SK-N-SH (cell line): Measurements from ENCODE around the gene TJP1. TPM values are rescaled to one million over a fixed set of nuclear protein-coding genes. Genes with fewer than 3 reads are reported as not detected.

ENCODE experiments used
- CTCF ChIA-PET: fragments of 300-600, 350-600 bp; formaldehyde crosslinking; extraction: SDS; loops from one replicate; lab custom pipeline; 2021; lab: Yijun Ruan, JAX
- POLR2A ChIA-PET: fragments of 350-600 bp; sonication (Branson Sonifier 250); formaldehyde crosslinking; extraction: SDS; loops from one replicate; lab custom pipeline; 2020; ENCODE audit warnings: antibody characterized with exemption, inconsistent platforms; lab: Yijun Ruan, JAX
- DNase-seq: peaks from one replicate; pipeline ENCODE4 v3.0.0; 2012
- H2AFZ ChIP-seq: fragments of 200-600 bp; sonication (generic); 2 replicates; pipeline ENCODE4 v1.8.1; 2016; ENCODE audit warnings: antibody characterized with exemption, mild to moderate bottlenecking, low read depth
- H3F3A ChIP-seq: fragments of 200-600 bp; sonication (generic); replicated peaks from 2 replicates; pipeline ENCODE3; 2016; ENCODE audit warnings: antibody characterized with exemption, mild to moderate bottlenecking; ENCODE audit not compliant: insufficient read depth
- H3K27ac ChIP-seq, 2 experiments: fragments of 200-500 bp in 1 of 2; fragments of 200-600 bp in 1 of 2; sonication (Bioruptor generic) in 1 of 2; sonication (generic), shearing (Covaris generic) in 1 of 2; 2 replicates each; pipeline versions ENCODE4 v1.5.1 to v1.6.1; 2014 to 2016; ENCODE audit warnings: low read depth in 2 of 2, inconsistent platforms in 1 of 2, low read length in 1 of 2, mild to moderate bottlenecking in 1 of 2, mixed read lengths in 1 of 2
- H3K27me3 ChIP-seq: fragments of 200-600 bp; sonication (generic), shearing (Covaris generic); 2 replicates; pipeline ENCODE4 v1.6.1; 2016; ENCODE audit warnings: mixed run types; ENCODE audit not compliant: insufficient read depth
- H3K36me3 ChIP-seq, 2 experiments: fragments of 200-500 bp in 1 of 2; fragments of 200-600 bp in 1 of 2; sonication (Bioruptor generic) in 1 of 2; sonication (generic) in 1 of 2; replicated peaks in 1 of 2; 2 replicates each; pipeline versions ENCODE3 to v1.5.1; 2014 to 2016; ENCODE audit warnings: low read length in 1 of 2, mild to moderate bottlenecking in 1 of 2; ENCODE audit not compliant: insufficient read depth in 2 of 2, control insufficient read depth in 1 of 2
- H3K4me1 ChIP-seq, 2 experiments: fragments of 200-500 bp in 1 of 2; fragments of 200-600 bp in 1 of 2; sonication (Bioruptor generic) in 1 of 2; sonication (generic), shearing (Covaris generic) in 1 of 2; 2 replicates each; pipeline versions ENCODE4 v1.5.1 to v1.6.1; 2014 to 2016; ENCODE audit warnings: low read depth in 1 of 2, low read length in 1 of 2, mixed run types in 1 of 2; ENCODE audit not compliant: insufficient read depth in 2 of 2, control insufficient read depth in 1 of 2
- H3K4me2 ChIP-seq: fragments of 200-600 bp; sonication (generic), shearing (Covaris generic); 2 replicates; pipeline ENCODE4 v1.6.1; 2017; ENCODE audit warnings: mixed run types
- H3K4me3 ChIP-seq, 2 experiments: fragments of 200-500 bp in 1 of 2; fragments of 200-600 bp in 1 of 2; sonication (Bioruptor generic) in 1 of 2; sonication (generic), shearing (Covaris generic) in 1 of 2; 2 replicates each; pipeline versions ENCODE4 v1.5.1 to v1.8.1; 2014 to 2016; ENCODE audit warnings: low read depth in 2 of 2, inconsistent platforms in 1 of 2, low read length in 1 of 2, mild to moderate bottlenecking in 1 of 2, mixed read lengths in 1 of 2, moderate library complexity in 1 of 2
- H3K79me2 ChIP-seq: fragments of 200-600 bp; sonication (generic); 2 replicates; pipeline ENCODE4 v1.8.1; 2017; ENCODE audit warnings: mild to moderate bottlenecking; ENCODE audit not compliant: insufficient read depth
- H3K9ac ChIP-seq: fragments of 200-600 bp; sonication (generic); 2 replicates; pipeline ENCODE4 v1.6.1; 2017; ENCODE audit warnings: mixed run types
- H3K9me2 ChIP-seq: fragments of 200-600 bp; sonication (generic); 2 replicates; pipeline ENCODE4 v1.6.1; 2017; ENCODE audit warnings: mixed run types
- H3K9me3 ChIP-seq: fragments of 200-600 bp; sonication (generic); 2 replicates; pipeline ENCODE4 v1.6.1; 2017; ENCODE audit warnings: mixed run types, mild to moderate bottlenecking, moderate library complexity
- H4K20me1 ChIP-seq: fragments of 200-600 bp; sonication (generic); 2 replicates; pipeline ENCODE4 v1.6.1; 2017; ENCODE audit warnings: mild to moderate bottlenecking, mixed run types; ENCODE audit not compliant: insufficient read depth
- EP300 ChIP-seq, 2 experiments: IDR thresholded peaks; 2 replicates each; pipeline versions ENCODE4 v1.4.0 to v1.6.1; 2012; ENCODE audit warnings: borderline replicate concordance in 1 of 2, low read depth in 1 of 2, low read length in 1 of 2
- EZH2phosphoT487 ChIP-seq: fragments of 200-600 bp; sonication (generic); IDR thresholded peaks from 2 replicates; pipeline ENCODE4 v1.6.1; 2017; ENCODE audit warnings: low read depth, mixed run types, mild to moderate bottlenecking, antibody characterized with exemption, moderate library complexity, borderline replicate concordance
- FOXM1 ChIP-seq: IDR thresholded peaks from 2 replicates; pipeline ENCODE4 v1.4.0; 2012; ENCODE audit warnings: low read depth, mild to moderate bottlenecking
- JUND ChIP-seq: IDR thresholded peaks from 2 replicates; pipeline ENCODE4 v1.4.0; 2012
- MEF2A ChIP-seq: IDR thresholded peaks from 2 replicates; pipeline ENCODE4 v1.4.0; 2012; ENCODE audit warnings: low read depth, borderline replicate concordance
- NRF1 ChIP-seq: IDR thresholded peaks from 2 replicates; pipeline ENCODE4 v1.6.1; 2012; ENCODE audit warnings: low read depth, mild to moderate bottlenecking, low read length
- PBX3 ChIP-seq: IDR thresholded peaks from 2 replicates; pipeline ENCODE4; 2012
- RAD21 ChIP-seq: IDR thresholded peaks from 2 replicates; pipeline ENCODE4 v1.6.1; 2012; ENCODE audit warnings: mild to moderate bottlenecking, low read length
- RCOR1 ChIP-seq: fragments of 150-350 bp; IDR thresholded peaks from 2 replicates; pipeline ENCODE4 v1.6.1; 2017; ENCODE audit warnings: antibody characterized with exemption, low read length
- RFX5 ChIP-seq: IDR thresholded peaks from 2 replicates; pipeline ENCODE4 v1.6.1; 2012; ENCODE audit warnings: mild to moderate bottlenecking, improper control_type of control experiment, low read length
- TCF12 ChIP-seq: IDR thresholded peaks from 2 replicates; pipeline ENCODE4 v1.4.0; 2012
- TEAD4 ChIP-seq: IDR thresholded peaks from 2 replicates; pipeline ENCODE4 v1.4.0; 2012; ENCODE audit warnings: mild to moderate bottlenecking, borderline replicate concordance; ENCODE audit not compliant: insufficient read depth
- WGBS: methylation state at CpG from one replicate; pipeline ENCODE4 v1.1.6; 2017; ENCODE audit warnings: low lambda C conversion rate; 5-methylcytosine and 5-hydroxymethylcytosine counted together
- polyA plus RNA-seq, 3 experiments: library from polyadenylated mRNA; depleted of rRNA; stranded (reverse); fragments of >200 nt; gene quantifications; 2 replicates each; pipeline ENCODE4 v1.2.3, GENCODE V29; 2012
- TF ChIP-seq, protein P1 (sequence below): IDR thresholded peaks from 2 replicates; pipeline ENCODE4 v1.4.0; 2012; ENCODE audit warnings: low read depth, borderline replicate concordance

TJP1 gene
- polyA plus RNA-seq, 1 of the 3 experiments (the other 2 are of a cell fraction) = 17.5 TPM

GRCh38 chr15:29832709-29833108 is 10.4 kb upstream of the TJP1 start:
- no peaks in the 10 kb centered on the region for H3K9me2 ChIP-seq
- H2AFZ ChIP-seq = no peak overlapping the region
- H4K20me1 ChIP-seq = no peaks in the 10 kb centered on the region
- no peaks in the 10 kb centered on the region for H3K36me3 ChIP-seq
- TF ChIP-seq EZH2phosphoT487 = no peak
- TF ChIP-seq FOXM1 = no peak
- TF ChIP-seq, all 33 proteins: peak for 0
- no peak for DNase-seq
- H3K9ac ChIP-seq = no peak overlapping the region
- no peaks in the 10 kb centered on the region for H3F3A ChIP-seq
- no peak overlapping the region for H3K4me3 ChIP-seq
- no peak overlapping the region for H3K27ac ChIP-seq
- H3K79me2 ChIP-seq = no peaks in the 10 kb centered on the region
- no peaks in the 10 kb centered on the region for H3K4me1 ChIP-seq
- no peaks in the 10 kb centered on the region for H3K27me3 ChIP-seq
- no peak overlapping the region for H3K4me2 ChIP-seq
- ChIA-PET POLR2A (no interaction called here), CTCF (interaction anchor here (1.5 kb wide), 1 partner anchor 26 kb away, joined by 5 read pairs; no protein-coding TSS in a partner anchor)
- no peaks in the 10 kb centered on the region for H3K9me3 ChIP-seq
- WGBS = 100% methylated on average over 3 of the region's 3 CpGs

GRCh38 chr15:29826908-29827820 is 4.9 kb upstream of the TJP1 start:
- Histone ChIP-seq H3K9me2 (no peaks in the 10 kb centered on the region), H3K4me1 (peaks cover 7 to 14% of the 10 kb centered on the region in 2 experiments; a peak in 3 of 4 replicates), H3K9me3 (no peaks in the 10 kb centered on the region), H3K27me3 (no peaks in the 10 kb centered on the region; the same call in 1 of the 2 replicates), H3K4me3 (no peak overlapping the region), H3K9ac (no peak overlapping the region), H4K20me1 (no peaks in the 10 kb centered on the region), H3F3A (peaks cover 7% of the 10 kb centered on the region), H3K27ac (no peak overlapping the region), H2AFZ (no peak overlapping the region), H3K79me2 (no peaks in the 10 kb centered on the region), H3K36me3 (no peaks in the 10 kb centered on the region), H3K4me2 (no peak overlapping the region)
- CTCF ChIA-PET = no interaction called here
- DNase-seq = no peak
- 90% methylated on average over 7 of the region's 8 CpGs for WGBS
- POLR2A ChIA-PET = no interaction called here
- TF ChIP-seq RFX5 (no peak), FOXM1 (no peak)

GRCh38 chr15:29825227-29825626 is 3.0 kb upstream of the TJP1 start:
- Histone ChIP-seq H3K4me1 (peaks cover 8 to 14% of the 10 kb centered on the region in 2 experiments; a peak in 3 of 4 replicates), H3K4me3 (no peak overlapping the region), H4K20me1 (peaks cover 10% of the 10 kb centered on the region), H3K79me2 (peaks cover 12% of the 10 kb centered on the region), H3K9ac (no peak overlapping the region), H3F3A (peaks cover 7% of the 10 kb centered on the region), H2AFZ (no peak overlapping the region), H3K9me2 (no peaks in the 10 kb centered on the region), H3K36me3 (no peaks in the 10 kb centered on the region), H3K27me3 (no peaks in the 10 kb centered on the region; the same call in 1 of the 2 replicates), H3K9me3 (no peaks in the 10 kb centered on the region), H3K4me2 (no peak overlapping the region), H3K27ac (no peak overlapping the region)
- no peak for DNase-seq
- 0 out of 2 replicates have a peak, but pooled peaks have one; percentile 19 for TF ChIP-seq JUND
- TF ChIP-seq TCF12 = peak; percentile 27; the same call in 1 of the 2 replicates
- TF ChIP-seq EP300 (IDR thresholded peaks at IDR 0.05; ENCODE audit: borderline replicate concordance in 1 of 2, low read depth in 1 of 2, low read length in 1 of 2) = peak in 1 of 2 experiments; percentile 43; a peak in 1 of 4 replicates
- TF ChIP-seq NRF1 = no peak
- 0 out of 2 replicates have a peak, but pooled peaks have one; percentile 42 for TF ChIP-seq TEAD4
- TF ChIP-seq RCOR1 = no peak
- no peak for TF ChIP-seq RAD21
- TF ChIP-seq, protein P1, sequence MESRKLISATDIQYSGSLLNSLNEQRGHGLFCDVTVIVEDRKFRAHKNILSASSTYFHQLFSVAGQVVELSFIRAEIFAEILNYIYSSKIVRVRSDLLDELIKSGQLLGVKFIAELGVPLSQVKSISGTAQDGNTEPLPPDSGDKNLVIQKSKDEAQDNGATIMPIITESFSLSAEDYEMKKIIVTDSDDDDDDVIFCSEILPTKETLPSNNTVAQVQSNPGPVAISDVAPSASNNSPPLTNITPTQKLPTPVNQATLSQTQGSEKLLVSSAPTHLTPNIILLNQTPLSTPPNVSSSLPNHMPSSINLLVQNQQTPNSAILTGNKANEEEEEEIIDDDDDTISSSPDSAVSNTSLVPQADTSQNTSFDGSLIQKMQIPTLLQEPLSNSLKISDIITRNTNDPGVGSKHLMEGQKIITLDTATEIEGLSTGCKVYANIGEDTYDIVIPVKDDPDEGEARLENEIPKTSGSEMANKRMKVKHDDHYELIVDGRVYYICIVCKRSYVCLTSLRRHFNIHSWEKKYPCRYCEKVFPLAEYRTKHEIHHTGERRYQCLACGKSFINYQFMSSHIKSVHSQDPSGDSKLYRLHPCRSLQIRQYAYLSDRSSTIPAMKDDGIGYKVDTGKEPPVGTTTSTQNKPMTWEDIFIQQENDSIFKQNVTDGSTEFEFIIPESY = no peak
- no peak for TF ChIP-seq MEF2A
- peak; percentile 33; the same call in 1 of the 2 replicates for TF ChIP-seq PBX3
- ChIA-PET POLR2A (no interaction called here), CTCF (no interaction called here)
- 40% methylated on average over 3 of the region's 3 CpGs for WGBS
